GOT3 (cell line): ENCODE data around the gene TET2.

Experiments
- DNase-seq: peaks from one replicate; lab custom pipeline; 2025; ENCODE audit warnings: mixed read lengths; lab: John Stamatoyannopoulos, UW

The TET2 gene

DNA sequence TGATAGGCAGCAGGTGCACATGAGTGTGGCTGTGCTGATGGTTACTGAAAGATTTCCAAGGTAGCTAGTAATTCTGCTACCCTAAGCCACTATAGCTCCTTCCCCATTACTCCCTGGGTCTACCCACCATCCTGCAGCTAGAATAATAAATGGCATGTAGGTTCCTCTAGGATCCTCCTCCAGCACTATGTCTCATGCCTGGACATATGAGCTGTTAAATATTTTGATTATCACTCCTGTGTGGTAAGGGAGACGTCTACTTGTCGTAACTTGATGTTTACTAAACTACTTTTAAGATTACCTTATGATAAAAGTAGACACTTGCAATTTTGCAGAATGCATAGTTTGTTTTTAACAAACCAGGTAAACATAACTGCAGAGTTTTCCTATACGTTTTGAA lies 35.5 kb downstream of the TET2 start:
- DNase-seq: no peak

DNA sequence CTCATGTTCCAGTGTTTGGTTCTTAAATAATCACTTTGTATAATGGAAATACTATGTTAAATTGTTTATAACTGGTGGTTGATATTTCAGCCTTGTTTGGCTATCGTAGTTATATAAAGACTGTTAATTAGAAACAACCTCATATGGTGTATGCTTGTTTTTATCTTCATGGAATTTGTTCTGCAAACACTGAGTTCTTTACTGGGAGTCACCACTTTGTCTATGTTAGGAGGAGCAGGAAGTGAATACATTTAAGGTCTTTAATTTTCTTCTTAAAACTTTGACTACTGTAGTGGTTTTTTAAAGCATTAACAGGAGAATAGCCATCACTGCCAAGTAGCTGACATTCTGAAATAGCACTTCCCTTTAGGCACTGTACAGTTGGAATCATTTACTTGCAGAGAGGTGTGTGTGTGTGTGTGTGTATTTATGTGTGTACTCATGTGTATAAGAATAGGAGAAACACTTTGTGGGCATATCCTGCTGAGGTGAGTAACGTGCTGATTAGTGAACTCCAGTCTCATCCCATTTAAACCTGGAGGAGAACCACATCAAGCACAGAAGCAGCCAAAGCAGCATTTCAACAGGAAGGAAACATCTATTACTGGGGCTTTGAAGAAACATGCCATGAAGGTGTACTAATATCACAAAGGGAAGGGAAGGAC lies 37.8 kb downstream of the TET2 start:
- no peak for DNase-seq

DNA sequence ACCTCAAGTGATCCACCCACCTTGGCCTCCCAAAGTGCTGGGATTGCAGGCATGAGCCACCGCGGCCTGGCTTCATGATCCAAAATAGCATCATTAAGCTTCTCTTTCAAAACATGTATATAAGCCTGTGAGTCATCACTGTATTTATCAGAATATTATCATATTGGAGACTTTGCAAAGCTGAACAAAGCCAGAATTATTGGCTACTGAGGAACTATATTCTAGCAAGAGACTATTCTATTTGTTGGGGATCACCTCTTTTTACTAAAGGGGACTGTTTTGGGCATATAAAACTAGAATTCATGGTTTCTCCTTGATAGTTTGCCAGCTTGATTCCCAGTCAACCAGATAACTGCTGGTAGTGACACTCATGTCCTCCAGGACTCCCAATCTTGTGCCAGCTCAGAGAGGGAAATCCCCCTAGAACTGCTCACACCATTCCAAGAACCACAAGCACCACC lies 40.1 kb downstream of the TET2 start:
- no peak for DNase-seq

DNA sequence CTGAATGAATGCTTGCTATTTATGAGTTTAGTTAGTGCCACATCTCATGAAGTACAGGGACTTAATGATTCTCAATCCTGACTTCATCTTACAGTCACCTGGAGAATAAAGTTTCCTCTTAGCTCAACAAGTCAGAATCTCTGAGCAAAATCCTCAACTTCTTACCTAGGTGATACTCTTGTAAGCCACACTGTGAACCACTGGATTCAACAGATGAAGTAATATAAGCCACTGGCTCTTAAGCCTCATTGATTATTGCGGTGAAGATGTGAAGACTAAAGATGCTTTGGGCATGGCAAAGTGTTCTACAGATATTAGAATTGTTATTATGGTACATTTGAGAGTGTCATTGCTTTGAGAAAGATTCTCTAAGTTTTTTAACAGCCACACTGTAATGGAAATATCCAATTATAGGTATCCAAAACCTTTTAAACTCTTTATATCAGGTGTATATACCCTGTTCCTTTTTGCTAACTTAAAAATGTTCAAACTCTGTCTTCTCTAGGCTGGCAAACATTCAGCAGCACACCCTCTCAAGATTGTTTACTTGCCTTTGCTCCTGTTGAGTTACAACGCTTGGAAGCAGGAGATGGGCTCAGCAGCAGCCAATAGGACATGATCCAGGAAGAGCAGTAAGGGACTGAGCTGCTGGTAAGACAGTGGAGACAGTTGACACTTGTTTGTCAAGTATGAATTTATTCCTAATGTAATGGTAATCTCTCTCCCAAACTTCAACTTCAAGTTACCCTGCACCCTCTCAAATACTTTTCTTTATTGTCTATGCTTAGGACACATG lies 43.4 kb downstream of the TET2 start:
- no peak for DNase-seq

DNA sequence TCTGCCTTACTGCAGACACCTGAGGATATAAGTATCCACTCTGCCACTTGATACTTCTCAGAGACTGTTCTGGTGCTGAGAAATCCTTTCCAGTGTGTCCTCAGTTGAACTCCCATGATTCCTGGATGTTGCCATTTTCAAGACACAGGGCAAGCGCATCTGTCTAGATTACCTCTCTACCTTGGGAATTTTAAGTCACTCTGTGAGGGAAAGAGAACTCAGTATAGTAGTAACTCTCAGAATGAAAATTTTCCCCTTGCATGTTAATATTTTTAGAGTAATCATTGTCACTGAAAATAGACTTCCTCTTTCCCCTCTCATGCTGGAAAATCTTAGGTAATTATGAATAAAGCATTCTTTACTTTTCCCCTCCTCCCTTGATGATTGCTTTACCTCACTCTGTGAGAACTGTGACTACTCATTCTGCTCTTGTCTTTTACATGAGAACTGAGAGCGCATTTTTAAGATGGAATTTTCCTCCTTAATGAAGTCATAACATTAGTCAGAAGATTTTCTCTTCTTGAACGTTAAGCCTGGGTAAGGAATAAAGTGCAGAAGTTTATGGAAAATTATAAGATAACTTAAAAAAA lies 45.0 kb downstream of the TET2 start:
- DNase-seq: no peak

DNA sequence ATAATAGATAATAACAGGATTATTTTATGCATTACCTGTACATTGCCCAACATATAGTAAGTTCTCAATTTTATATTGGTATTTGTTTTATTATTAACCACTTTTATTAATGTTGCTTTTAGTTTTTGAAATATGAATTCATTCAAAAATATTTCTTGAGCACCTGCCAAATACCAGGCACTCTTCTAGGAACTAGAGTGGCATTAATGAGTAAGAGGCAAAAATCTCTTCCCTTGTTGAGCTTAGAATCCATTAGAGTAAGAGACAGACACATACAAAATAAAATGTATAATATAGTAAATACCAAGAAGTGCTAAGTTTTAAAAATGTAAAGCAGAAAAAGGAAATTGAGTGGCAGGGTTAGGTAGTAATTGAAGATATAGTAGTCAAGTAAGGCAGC lies 45.8 kb downstream of the TET2 start:
- DNase-seq: no peak

DNA sequence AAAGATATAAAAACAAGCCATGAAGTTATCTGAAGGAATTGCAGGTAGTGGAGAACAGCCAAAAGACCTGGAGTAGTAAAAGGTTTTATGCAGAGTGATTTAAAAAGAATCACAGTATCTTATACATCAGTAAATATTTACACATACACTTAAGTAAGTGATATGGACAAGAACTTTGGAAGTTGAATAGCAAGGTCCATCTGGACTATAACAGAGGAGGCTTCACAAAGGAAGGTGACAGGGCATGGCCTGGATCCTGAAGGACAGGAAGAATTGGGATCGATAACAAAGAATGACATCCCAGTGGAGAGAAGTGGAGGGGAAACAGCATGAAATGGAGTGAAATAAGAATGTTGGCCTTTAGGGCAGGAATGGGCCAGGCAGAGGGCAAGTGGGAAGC lies 46.2 kb downstream of the TET2 start:
- DNase-seq: no peak

DNA sequence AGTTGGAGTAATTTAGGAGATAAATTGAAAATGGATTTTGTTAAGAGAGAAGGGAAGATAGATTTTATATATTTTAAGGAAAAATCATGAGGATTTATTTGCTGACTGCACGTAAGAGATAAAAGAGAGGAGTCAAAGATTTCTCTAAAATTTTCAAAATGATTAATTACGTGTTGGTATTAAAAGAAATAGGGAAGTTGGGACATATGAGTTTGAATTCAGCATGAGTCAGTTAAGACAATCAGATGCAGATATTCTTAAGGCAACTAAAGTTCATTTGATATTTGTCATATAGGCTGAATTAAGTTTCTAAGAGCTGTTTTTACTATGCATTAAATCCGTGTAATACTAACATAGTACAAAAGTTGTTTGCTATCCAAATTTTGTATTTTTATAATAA lies 46.9 kb downstream of the TET2 start:
- no peak for DNase-seq

DNA sequence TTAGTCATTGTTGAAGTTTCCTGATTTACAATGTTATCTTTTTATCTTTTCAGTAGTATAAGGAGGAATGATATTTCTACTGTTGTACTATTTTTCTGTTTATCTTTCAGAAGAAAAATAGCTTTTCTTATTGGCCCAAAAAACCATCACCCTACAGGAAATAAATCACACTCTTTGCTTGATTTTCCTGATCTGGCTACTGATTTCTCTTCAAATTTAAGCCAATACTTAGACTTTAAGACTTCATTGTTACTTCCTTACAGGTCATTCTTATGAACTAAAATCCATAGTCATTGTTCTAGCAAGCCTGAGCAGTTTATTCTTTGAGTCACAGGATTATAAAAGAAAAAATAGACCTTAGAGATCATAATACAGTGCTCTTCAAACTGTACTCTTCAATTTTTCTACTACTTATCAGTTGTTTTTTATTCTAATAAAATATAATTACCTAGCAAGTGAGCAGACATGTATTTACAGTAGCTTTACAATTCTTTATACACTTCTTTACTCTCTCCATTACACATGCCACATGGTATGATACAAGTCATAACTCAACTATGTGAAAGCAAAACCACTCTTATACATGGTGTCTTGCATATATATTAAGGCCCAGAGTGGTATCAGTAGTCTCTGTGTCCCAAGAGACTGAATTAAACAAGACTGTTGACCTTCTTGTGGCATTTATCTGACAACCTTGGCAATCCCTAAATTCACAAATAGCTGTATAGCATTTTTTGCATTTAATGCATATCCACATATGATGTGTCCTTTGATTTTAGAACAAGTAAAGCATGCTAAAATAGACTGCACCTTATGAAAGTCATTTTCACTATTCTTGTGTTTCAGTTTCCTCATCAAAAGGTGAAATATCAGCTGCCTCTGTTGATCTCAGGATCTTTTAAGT lies 47.9 kb downstream of the TET2 start:
- no peak for DNase-seq

DNA sequence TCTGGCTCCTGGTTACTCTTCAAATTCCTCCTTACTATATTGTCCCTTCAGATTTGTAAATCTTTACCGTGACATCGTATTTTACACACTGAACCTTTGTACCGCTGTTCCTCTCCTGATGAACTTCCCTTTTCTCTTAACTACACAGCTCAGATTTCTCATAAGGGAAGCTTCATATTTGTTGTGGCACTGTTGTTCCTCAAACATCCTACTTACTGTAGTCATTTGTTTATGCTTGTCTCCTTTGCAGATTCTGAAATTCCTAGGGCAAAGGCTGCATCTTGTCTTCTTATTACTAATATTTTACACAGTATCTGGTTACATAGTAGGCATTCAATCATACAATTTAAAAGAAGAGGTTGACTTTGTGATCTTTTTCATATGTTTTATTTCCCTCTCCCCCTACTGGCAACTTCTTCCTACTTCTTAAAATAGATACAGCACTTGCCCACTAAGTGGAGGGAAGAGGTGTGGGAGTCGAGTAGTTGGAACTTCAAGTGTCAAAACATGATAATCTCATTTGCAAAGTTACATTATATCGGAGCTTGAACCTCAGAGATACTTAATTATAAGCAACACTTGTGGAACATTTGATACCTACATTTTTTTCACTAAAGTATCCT lies 50.0 kb downstream of the TET2 start:
- no peak for DNase-seq

DNA sequence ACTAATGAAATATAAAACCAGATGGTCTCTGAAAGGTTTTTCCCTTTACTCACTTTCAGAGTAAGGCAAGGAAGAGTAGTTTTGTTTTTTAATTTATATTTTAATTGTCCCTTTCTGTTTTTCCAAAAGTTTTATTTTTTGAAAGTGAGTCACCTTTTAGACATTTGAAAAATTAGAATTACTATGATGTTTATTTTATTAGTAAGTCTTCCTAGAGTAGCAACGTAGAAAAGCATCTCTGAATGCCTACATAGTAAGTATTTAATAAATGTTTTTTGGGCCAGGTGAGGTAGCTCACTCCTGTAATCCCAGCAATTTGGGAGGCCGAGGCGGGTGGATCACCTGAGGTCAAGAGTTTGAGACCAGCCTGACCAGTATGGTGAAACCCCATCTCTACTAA lies 51.1 kb downstream of the TET2 start:
- DNase-seq: no peak

DNA sequence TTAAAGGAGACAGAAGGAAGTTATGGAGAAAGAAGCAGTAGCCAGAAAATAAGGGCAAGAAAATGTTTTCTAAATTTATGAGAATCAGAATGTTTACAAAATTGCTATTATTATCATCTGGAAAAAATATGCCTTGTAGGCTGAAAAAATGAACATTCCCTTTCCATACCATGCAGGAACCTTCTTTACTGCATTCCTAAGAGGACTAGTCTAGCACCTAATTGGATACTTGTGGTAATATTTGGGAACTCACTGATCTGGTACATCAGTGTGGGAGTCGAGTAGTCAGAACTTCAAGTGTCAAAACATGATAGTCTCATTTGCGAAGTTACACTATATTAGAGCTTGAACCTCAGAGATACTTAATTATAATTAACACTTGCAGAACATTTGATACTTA lies 51.9 kb downstream of the TET2 start:
- no peak for DNase-seq

DNA sequence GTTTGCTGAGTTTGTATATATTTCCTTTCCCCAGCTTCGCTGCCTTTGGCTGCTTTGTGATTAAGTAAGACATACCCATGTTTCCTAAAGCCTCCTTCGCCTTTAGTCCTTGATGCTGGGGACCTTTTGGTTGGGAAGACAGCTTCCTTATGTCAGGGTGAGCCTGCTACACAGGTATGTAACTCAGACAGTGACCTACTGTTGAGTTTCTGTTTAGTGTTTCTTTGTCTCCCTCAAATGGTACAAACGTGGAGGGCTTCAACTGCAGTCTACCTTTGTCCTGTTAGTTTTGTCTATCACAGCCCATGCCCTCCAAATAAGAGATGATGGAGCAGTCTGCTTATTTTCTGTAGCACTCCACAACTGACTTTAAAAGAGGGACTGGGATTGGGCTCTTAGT lies 59.5 kb downstream of the TET2 start:
- DNase-seq: no peak

DNA sequence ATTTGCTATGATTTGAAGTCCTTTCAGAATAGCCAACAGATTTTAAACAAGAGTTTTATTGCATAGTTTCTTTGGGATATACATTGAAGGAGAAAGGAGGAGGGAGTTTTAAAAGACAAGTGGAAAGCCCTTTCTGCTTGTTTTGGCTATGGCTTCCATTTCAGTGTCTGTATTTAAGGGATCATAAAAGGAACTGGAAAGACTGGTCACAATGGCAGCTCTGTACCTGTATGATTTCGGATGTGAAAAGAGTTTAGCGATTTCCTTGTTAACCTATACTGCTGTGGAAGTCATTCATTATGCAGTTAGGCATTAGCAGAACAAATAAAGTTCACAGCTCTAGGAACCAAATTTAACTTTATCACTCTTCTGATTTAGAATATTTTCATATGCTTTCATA lies 60.7 kb downstream of the TET2 start:
- DNase-seq: no peak

DNA sequence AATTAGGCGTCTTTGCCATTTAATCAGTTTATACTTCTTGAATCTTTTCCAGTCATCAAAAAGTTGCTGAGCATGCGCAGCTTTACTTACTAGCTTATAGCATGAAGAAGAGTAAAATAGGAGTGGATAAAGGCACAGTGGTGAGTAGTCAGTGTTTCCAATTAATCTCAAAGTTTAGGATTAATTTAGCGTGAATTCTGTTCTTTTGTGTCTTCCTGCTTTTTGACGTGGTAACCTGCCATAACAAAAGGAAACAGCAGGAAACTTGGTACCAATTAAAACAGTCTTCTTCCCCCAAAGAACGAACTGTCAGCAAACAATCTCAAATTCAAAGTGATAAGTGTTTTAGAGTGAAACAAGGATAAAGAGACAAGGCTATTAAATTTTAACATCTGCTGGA lies 61.9 kb downstream of the TET2 start:
- DNase-seq: no peak

DNA sequence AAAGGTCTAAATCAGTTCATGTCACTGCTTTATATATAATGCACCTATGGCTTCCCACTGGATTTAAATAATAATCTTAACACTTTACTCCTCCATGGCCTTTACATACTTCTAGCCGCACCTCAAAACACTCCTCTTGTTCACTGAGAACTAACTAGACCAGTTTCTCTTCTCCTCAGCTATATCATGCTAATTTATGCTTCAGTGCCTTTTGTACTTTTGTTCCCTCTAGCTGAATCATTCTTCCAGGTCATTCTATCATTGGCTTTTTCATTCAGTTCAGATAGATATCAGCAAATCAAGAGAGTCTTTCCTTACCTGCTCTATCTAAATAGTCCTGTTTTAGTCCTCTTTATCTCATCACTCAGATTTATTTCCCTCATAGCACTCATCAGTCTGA lies 64.2 kb downstream of the TET2 start:
- no peak for DNase-seq

DNA sequence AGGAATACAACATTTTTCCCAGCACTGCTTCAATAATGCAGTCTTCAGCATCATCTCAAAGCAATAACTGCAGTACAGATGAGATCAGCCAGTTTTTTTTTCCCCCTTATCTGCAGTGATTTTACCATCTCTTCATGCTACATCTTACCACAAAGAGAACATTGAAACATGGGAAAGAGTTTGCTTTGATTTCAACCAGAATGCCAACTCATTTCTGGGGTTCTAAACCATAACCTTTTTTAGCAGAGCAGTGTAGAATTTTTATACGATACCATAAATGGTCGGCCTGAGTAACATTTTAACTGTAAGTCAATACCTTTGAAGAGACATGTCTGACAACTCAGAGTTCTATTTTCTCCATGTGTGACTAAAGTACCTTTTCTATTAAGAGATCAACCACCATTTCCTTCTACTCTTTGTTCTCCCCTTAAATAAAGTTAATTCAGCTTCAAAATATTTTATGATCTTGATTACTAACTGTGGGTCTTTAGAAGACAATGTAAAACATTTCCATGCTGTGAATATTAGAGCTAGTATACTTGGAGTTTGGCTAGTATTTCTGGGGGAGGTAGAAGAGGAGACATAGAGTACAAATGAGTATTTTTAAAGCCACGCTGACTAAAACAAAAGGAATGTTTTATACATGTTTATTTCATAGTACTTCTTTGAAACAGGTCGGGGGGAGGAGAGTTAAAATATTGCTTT lies 69.1 kb downstream of the TET2 start:
- DNase-seq: no peak

DNA sequence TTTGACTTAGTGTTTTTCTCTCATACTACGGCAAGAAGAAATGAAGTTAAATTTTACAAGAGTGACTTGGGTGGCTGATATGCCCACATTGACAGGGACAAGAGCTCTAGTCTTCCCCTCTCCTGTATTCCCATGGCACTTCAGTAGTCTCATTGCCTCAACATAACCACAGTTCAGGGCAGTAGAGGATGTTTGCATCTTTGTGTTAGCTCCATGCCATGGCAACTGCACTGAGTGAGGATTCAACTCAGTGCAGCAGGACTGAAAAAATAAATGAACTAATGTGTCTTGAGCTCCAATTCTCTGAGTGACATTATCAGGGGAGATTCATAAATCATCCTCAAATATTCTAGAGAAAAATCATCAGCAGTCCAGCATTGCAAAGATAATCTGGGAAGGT lies 78.8 kb downstream of the TET2 start:
- DNase-seq: no peak

DNA sequence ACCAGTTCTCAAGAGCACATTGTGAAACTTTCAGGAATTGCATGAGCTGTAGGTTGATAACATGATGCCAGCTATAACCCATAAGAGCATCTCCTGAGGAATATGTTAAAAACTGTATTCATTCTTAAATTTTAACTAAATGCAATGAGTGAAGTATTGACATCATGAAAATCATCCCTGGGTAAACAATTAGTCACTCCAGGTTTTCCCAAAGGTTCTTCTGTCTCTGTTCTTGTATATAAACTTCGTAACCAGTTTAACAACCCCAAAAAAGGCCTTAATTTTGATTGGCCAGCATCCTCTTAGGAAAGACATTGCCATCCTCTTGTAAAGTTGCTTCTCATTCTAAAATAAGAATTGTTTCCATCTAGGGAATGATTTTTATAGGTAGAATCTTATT lies 80.4 kb downstream of the TET2 start:
- DNase-seq: no peak

DNA sequence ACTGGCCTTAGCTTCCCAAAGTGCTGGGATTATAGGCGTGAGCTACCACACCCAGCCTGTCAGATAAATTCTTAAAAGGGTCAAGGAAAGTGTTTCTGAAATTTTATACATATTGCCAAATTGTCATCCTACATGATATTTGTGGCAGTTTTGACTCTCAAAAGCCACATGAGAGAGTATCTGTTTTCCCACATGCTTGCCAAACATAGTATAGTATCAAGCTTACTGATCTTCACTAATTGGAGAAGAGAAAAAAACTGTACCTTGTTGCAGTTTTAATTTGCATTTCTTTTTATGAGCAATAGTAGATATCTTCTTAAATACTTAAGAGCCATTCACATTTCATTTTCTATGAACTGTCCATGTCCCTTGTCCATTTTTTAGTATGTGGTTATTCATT lies 83.6 kb downstream of the TET2 start:
- no peak for DNase-seq

DNA sequence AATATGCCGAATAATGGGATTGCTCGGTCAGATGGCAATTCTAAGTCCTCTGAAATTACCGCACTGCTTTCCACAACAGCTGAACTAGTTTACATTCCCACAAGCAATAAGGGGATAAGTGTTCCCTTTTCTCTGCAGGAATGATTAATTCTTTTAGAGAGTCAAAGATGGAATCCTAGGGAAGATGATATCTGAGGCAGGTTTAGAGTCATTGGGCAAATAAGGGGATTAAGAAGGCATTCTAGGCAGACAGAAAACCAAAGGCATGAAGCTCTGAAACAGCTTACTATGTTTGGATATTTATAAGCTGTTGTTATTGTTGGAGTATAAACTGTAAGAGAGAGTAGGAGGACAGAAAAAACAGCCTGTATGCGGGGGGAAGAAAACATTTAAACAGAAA lies 85.7 kb downstream of the TET2 start:
- DNase-seq: no peak
